Inferior parietal cortex (tissue), 1 donor: ENCODE measurements around the gene CELA3B.
"Not testable (repeated sequence)": the region's sequence is repeated elsewhere in the genome, so short reads cannot be mapped to it uniquely, and the experiment has no call there.

Source experiments
- DNase-seq: peaks from one replicate; pipeline ENCODE4 v3.0.0-alpha.2; 2016; ENCODE audit errors: extremely low spot score

CELA3B gene

DNA sequence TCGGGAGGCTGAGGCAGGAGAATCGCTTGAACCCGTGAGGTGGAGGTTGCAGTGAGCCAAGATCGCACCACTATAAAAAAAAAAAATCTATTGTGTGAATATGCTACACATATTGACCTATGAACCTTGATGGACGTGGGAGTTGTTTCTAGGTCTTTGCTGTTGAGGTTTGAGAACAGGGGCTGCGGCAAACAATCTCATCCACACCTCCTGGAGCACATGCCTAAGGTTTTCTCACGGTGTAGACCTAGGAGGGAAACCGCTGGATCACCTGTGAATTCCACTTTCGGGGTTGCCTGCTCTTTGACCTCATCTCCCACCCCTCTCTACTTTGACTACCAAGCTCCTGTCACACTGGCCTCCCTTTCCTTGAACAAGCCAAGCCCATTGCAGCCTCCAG, 1.5 kb upstream of the CELA3B start:
- not testable (repeated sequence) for DNase-seq

DNA sequence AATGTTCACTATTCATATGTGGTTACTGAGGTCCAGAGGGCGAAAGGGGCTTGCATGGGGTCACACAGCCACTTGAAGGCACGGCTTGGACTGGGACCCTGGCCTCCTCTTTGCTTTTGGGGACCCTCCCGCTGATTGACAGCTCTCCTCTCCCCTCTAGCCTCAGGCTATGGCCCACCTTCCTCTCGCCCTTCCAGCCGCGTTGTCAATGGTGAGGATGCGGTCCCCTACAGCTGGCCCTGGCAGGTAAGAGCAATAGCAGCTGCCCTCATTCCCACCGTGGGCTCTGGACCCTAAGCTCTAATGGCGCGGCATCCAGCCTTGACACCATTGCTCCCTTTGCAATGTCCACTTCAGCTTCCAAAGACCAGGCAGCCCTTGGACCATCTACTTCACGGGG, 1.4 kb downstream of the CELA3B start:
- DNase-seq, result not testable (repeated sequence)

DNA sequence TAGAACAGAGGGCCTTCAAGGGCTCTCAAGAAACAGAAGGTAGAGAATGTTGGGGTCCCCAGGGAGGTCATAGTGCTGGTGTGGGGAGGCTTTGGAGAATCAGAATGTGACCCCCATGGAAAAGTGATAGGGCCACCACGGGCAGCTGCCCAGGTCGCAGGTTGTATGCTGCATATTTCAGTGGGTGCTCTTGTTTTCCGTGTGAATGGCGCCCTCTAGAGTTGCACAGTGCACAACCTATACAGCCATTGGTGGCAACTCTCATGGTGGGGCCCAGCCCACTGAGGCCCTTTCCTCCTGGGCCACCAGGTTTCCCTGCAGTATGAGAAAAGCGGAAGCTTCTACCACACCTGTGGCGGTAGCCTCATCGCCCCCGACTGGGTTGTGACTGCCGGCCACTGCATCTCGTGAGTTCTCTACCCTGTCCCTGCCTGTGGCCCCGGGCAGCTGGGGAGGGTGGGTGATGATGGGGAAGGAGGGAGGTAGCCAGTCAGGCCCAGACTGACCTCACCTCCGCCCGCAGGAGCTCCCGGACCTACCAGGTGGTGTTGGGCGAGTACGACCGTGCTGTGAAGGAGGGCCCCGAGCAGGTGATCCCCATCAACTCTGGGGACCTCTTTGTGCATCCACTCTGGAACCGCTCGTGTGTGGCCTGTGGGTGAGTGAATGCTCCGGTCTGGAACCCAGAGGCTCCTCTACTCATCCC, 3.8 kb downstream of the CELA3B start:
- DNase-seq, result not testable (repeated sequence)

DNA sequence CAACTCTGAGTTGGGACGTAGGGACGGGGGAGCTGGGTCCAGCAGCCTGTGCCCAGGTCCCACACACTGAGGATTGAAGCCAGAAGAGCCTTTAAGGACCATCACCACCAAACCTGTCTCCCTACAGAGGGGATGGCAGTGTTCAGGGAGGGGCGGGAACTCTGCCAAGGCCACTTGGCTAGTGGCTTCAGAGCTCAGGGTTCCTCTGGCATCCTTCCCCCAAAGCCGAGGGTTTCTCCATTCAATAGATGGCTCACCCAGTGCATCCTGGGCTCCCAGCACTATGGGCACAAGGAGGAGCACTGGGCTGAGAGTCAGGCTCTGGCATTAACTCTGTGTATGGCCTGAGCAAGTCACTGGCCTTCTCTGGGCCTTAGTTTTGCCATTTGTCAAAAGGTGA, 4.4 kb downstream of the CELA3B start:
- DNase-seq, result not testable (repeated sequence)

DNA sequence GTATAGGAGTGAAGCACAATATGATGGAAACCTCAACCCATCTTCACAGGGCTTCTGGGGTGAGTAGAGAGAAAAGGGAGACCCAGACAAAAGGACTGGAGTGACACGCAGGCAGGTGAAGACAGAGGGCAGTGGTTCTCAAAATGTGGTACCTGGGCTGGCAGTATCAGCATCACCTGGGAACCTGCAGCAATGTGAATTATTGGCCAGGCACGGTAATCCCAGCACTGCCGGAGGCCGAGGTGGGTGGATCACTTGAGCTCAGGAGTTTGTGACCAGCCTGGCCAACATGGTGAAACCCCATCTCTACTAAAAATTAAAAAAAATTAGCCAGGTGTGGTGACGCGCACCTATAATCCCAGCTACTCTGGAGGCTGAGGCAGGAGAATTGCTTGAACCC, 5.3 kb downstream of the CELA3B start:
- not testable (repeated sequence) for DNase-seq

DNA sequence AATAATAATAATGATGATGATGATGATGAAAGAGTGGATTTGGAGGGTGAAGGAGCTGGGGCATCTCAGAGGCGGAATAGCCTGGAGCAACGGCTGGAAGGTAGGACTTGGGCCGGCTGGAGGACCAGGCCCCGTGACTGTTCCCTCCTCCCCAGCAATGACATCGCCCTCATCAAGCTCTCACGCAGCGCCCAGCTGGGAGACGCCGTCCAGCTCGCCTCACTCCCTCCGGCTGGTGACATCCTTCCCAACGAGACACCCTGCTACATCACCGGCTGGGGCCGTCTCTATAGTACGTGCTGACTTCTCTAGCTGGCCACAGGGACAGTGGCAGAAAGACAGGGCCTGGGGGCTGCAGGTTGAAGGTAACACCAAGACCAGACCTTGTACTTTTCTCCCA, 6.7 kb downstream of the CELA3B start:
- not testable (repeated sequence) for DNase-seq

DNA sequence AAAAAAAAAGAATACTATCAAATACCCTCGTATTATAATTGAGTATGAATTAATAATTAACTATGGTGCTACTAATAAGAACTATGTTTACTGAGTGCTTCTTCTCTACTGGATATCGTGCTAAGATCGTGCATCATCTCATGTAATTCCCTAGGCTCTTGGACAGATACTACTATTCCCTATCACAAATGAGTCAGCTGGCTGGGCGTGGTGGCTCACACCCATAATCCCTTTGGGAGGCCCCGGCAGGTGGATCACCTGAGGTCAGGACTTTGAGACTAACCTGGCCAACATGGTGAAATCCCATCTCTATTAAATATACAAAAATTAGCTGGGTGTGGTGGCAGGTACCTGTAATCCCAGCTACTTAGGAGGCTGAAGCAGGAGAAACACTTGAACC, 9.1 kb downstream of the CELA3B start:
- not testable (repeated sequence) for DNase-seq

DNA sequence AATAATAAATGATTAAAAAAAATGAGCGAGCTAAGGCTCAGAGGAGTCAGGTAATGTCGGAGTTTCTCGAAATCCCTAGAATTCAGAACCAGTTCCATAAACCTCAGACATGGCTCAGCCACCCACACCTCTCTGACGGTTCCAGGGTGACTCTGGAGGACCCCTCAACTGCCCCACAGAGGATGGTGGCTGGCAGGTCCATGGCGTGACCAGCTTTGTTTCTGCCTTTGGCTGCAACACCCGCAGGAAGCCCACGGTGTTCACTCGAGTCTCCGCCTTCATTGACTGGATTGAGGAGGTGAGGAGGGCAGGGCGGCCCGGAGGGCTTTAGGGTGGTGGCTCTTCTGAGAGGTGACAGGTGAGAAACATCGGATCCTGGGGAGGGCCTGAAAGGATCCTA, 9.6 kb downstream of the CELA3B start:
- not testable (repeated sequence) for DNase-seq

DNA sequence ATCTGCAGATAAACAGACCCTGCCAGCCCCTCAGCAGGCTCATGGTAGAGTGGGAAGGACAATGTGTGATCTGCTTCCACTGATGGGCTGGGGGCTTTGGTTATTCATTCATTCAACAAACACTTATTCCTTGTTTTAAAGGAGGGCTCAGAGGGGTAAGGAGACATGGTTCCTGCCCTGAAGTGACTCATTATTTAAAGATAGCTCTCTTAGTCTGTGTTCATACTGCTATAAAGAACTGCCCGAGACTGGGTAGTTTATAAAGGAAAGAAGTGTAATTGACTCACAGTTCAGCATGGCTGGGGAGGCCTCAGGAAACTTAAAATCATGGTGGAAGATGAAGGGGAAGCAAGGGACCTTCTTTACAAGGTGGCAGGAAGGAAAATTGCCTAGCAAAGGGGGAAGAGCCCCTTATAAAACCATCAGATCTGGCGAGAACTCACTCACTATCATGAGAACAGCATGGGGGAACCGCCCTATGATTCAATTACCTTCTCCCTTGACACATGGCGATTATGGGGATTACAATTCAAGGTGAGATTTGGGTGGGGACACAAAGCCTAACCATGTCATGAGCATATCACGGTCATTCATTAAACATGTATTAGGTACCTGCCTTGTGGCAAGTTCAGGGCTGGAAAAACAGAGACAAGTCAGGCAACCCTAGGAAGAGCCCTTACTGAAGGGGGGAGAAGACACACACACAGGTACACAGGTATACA, 13.0 kb downstream of the CELA3B start:
- DNase-seq, result not testable (repeated sequence)

DNA sequence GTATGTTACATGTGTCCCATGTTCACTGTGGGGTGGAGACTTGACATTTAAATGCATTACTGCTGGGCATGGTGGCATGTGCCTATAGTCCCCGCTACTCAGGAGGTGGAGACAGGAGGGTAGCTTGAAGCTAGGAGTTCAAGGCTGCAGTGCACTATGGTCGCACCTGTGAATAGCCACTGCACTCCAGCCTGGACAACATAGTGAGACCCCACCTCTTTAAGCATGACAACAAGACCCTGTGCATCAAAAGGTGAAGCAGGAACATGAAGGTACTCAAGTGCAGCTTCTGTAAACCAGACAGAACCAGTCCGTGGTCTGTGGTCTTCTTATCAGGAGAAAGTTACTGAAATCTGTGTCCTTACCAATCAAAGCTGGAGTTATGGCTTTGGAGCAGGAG, 15.4 kb downstream of the CELA3B start:
- DNase-seq, result not testable (repeated sequence)

DNA sequence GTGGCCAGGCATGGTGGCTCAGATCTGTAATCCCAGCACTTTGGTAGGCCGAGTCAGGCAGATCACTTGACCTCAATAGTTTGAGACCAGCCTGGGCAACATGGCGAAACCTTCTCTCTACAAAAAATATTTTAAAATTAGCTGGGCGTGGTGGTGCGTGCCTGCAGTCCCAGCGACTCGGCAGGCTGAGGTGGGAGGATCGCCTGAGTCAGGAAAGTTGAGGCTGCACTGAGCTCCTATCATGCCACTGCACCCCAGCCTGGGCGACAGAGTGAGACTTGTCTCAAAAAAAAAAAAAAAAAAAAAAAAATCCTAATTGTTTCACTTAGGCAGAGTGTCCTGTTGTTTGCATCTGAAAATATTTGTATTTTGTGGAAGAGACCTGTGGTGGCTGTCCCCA, 17.9 kb downstream of the CELA3B start:
- not testable (repeated sequence) for DNase-seq

DNA sequence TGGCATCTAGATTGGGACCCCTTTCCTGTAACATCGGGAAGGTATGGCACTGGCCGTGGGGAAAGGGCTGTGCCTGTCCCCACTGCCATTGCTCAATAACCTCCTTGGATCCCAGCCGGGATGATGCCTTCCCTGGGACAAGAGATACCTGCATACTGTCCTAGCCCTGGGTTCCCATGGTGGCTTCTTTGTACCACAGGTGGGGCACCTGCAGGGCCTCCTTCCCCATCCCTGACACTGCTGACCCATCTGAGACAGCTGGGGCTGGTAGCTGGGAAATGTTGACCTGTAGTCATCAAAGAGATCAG, 19.8 kb downstream of the CELA3B start:
- not testable (repeated sequence) for DNase-seq

DNA sequence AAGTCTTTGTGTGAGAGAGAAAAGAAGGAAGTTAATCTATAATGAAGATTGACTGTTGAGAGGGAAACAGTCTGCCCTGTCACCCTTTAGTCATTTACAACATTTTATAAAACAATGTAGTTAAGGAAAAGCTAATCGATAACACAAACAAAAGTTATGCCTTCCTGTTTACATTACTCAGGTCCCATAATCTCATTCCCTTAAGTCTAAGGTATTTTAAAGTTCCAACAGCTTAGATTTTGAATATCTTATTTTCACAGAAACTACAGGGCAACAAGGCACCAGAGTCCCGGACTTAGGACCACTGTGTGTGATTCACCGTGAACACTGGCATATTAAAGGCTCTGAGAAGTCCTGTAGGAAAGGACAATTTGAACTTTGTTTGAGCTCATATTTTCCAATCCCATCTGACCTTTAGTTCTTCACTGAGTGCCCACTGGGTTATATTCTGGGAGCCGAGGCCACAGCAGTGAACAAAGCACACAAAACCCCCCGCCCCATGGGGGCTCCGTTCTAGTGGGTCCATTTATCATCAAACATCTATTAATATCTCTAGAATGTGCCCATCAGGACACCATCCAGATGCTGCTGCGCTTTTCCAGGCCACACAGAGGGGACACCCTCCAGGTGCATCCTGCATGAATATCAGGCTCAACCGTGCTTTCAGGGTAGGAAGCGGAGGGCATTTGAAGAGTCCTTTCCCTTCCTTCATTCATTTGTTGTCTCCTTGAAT, 21.2 kb downstream of the CELA3B start:
- DNase-seq, result not testable (repeated sequence)

DNA sequence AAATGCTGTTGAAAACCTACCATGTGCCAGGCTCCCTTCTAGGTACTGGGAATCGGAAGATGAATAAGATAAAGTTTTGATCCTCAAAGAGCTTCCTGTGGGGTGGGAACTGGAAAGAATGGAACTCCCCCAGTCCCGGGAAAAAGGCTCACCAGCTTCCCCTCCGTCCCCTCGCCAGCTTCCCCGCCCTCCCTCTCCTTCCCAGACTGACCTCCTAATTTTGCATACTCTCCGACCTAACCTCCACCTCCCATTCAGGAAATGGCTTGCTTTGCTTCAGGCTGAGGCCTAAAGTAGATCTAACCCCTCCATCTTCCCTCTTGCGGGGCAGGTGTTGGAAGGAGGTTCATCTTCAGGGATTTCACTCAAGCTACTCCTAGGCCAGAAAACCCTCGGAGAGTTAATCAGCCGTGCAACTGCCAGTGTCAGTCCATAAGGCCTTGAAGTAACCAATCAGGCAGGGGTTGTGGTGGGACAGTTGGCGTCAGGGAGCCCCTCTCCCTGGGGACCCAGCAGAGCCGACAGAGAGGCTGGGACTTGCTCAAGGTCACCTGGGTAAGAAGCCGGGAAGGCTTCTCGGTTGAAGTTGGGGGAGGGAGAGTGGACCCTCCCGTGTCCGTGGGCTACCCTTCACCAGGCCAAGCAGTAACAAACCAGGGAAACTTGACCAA, 21.9 kb downstream of the CELA3B start:
- DNase-seq, result not testable (repeated sequence)

DNA sequence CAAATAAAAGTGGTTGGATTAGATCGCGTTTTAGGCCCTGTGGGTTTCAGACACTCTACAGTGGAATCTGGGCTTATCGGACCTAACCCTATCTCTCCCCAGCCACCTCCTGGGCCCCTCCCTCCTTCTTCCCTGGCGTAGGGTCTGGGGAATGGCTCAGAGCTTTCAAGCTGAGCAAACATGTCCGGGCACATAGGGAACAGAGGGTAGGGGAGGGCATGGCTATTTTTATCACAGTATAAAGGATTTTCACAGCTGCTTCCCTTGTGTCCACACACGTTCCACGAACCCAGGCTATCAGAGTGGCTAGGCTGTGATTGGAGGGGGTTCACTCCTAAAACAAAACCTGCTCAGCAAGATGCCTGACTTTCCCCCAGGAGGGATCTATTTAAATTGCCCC, 22.8 kb downstream of the CELA3B start:
- DNase-seq, result not testable (repeated sequence)

DNA sequence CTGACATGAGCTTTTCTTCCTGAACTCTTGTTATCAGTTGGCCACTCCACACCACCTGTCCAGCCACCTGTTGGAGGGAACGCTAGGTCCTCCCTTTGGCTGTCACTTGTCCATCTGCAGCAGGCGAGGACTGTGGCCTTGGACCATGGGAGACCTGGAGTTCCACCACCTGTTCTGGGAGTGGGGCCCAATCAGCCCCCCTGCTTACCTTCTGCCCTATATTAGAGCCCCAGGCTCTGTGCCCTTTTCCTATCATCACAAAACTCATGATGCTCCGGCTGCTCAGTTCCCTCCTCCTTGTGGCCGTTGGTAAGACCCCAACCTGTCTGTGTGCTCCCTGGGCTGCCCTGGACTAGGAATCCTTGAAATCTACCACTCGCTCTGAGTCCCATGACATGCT, 24.6 kb downstream of the CELA3B start, which contains the start of gene CELA3A:
CELA3A (plus strand) TSS at position 249 of the 400 bp plus-strand sequence; CDS start at position 267, 18 bp downstream.
- no peak for DNase-seq

DNA sequence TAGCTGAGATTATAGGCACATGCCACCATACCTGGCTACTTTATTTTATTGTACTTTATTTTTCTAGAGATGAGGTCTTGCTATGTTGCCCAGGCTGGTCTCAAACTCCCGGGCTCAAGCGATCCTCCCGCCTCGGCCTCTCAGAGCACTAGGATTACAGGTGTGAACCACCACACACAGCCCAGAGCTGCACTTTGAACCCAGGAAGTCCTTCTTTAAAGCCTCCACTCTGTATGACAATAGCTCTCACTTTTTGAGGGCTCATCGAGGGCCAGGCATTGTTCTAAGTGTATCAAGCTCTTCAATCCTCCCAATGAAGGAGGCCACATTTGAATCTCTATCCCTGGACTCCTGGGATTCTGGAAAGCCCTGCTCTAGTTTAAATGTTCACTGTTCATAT, 25.6 kb downstream of the CELA3B start:
- DNase-seq, result not testable (repeated sequence)

DNA sequence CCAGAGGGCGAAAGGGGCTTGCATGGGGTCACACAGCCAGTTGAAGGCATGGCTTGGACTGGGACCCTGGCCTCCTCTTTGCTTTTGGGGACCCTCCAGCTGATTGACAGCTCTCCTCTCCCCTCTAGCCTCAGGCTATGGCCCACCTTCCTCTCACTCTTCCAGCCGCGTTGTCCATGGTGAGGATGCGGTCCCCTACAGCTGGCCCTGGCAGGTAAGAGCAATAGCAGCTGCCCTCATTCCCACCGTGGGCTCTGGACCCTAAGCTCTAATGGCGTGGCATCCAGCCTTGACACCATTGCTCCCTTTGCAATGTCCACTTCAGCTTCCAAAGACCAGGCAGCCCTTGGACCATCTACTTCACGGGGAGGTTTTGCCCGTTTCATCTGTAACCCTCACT, 26.1 kb downstream of the CELA3B start:
- not testable (repeated sequence) for DNase-seq

DNA sequence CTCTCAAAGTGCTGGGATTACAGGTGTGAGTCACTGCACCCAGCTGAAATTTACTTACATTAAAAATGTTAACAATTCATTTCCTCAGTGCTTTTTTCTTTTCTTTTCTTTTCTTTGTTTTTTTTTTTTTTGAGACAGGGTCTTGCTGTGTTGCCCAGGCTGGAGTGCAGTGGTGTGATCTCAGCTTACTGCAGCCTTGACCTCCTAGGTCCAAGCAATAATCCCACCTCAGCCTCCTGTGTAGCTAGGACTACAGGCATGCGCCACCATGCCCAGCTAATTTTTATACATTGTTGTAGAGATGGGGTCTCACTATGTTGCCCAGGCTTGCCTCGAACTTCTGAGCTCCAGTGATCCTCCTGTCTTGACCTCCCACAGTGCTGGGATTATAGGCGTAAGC, 27.1 kb downstream of the CELA3B start:
- DNase-seq, result not testable (repeated sequence)

DNA sequence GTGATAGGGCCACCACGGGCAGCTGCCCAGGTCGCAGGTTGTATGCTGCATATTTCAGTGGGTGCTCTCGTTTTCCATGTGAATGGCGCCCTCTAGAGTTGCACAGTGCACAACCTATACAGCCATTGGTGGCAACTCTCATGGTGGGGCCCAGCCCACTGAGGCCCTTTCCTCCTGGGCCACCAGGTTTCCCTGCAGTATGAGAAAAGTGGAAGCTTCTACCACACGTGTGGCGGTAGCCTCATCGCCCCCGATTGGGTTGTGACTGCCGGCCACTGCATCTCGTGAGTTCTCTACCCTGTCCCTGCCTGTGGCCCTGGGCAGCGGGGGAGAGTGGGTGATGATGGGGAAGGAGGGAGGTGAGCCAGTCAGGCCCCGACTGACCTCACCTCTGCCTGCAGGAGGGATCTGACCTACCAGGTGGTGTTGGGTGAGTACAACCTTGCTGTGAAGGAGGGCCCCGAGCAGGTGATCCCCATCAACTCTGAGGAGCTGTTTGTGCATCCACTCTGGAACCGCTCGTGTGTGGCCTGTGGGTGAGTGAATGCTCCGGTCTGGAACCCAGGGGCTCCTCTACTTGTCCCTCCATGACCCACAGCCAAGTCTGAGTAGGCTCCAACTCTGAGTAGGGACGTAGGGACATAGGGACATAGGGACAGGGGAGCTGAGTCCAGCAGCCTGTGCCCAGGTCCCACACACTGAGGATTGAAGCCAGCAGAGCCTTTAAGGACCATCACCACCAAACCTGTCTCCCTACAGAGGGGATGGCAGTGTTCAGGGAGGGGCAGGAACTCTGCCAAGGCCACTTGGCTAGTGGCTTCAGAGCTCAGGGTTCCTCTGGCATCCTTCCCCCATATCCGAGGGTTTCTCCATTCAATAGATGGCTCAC, 28.7 kb downstream of the CELA3B start:
- DNase-seq, result not testable (repeated sequence)

DNA sequence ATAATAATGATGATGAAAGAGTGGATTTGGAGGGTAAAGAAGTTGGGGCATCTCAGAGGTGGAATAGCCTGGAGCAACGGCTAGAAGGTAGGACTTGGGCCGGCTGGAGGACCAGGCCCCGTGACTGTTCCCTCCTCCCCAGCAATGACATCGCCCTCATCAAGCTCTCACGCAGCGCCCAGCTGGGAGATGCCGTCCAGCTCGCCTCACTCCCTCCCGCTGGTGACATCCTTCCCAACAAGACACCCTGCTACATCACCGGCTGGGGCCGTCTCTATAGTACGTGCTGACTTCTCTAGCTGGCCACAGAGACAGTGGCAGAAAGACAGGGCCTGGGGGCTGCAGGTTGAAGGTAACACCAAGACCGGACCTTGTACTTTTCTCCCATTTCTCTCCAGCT, 29.9 kb downstream of the CELA3B start:
- not testable (repeated sequence) for DNase-seq
